Stimulated activated CD4-positive, alpha-beta T cell treated with anti-CD3 and anti-CD28 coated beads, Interleukin-12 subunit alpha, Interleukin-12 subunit beta, amount 100 ng/mL, for 4 hours (primary cell): ENCODE data around the gene SYNGR4.

Experiments used
- DNase-seq: peaks from one replicate; pipeline ENCODE4 v3.0.0-alpha.2; 2020

The SYNGR4 gene

DNA sequence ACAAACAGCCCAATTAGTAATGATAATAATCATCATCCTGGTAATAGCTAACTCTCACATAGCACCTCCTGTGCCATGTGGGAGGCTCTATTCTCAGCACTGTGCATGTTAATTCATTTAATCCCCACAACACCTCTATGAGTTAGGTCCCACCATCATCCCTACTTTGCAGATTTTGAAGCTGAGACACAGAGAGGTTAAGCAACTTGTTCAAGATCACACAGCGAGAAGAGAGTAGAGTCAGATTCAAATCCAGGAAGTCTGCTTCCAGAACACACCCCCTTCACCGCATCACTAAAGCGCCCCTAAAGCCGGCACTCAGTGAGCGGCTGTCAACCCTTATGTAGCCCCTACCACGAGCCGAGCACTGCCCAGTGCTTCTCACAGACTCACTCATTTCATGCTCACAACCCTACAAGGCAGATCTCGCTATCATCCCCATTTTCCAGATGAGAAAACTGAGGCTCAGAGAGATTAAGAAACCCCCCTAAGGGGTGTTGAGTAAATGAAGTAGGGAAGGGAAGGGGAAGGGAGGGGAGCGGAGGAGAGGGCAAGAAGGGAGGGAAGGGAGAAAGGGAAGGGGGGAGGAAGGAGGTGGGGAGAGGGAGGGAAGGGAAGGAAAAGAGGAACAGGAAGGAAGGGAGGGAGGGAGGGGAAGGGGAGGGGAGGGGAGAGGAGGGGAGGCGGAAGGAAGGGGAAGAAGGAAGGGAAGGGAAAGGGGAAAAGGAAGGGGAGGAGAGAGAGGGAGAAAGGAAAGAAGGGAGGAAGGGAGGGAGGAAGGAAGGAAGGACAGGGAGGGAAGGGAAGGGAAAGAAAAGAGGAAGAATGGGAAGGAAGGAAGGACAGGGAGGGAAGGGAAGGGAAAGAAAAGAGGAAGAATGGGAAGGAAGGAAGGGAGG is 22.4 kb upstream of the SYNGR4 start:
- no peak for DNase-seq

DNA sequence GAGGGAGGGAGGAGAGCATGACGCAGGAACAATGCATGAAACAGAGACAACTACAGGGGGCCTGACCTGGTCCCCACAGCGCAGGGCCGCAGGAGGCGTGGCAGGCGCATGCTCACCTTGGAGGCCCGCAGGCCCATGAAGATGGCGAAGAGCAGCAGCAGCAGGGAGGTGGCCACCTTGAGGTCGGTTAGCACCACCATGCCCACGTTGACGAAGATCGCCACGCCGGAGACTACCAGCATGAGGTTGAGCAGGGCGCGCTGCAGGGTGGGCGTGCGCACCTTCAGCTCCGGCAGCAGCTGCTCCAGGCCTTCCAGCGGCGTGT is 21.8 kb upstream of the SYNGR4 start:
- DNase-seq = no peak

DNA sequence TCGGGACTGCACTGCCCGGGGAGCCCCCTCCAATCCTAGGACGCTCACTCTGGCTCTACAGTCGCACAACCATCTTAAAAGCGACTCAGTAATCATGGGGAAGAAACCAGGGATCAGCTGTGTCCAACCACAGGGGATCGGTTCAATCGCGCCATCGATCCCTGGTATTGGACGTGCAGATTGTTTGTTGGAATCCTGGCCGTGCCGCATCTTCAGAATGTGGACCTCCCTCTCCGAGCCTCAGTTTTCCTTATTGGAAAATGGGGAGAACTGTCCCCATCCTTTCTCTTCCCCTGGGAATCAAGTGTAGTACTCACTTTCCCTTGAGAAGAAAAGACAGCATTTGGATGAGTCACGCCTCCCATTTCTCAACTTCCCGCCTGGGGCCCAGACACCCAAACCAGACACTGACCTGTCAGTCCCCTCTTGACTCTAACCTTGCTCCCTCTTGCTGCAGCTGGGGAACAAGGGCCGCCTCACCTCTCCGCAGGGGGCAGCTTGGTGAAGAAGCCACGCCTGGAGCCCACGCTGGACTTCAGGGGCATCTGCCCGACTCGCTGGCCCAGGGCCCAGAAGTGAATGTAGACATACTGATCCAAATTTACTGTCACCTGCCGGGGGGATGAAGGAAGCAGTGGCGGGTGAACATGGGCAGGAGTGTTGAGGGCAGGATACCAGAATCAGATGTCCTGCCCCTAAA is 21.2 kb upstream of the SYNGR4 start:
- DNase-seq = no peak

- no peak for DNase-seq
Measured at GRCh38 chr19:48344892-48345291, 19.3 kb upstream of the SYNGR4 start.

DNA sequence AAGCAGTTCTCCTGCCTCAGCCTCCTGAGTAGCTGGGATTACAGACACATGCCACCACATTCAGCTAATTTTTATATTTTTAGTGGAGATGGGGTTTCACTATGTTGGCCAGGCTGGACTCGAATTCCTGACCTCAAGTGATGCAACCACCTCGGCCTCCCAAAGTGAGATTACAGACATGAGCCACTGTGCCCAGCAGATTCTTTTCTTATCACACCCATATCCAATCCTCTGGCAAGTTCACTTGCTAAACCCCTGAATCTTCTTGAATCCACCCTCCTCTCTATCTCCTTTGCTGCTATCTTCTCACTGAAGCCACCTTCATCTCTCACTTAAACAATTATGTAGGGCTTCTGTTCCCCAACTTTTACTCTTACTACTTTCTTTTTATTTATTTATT is 18.0 kb upstream of the SYNGR4 start:
- DNase-seq = no peak

DNA sequence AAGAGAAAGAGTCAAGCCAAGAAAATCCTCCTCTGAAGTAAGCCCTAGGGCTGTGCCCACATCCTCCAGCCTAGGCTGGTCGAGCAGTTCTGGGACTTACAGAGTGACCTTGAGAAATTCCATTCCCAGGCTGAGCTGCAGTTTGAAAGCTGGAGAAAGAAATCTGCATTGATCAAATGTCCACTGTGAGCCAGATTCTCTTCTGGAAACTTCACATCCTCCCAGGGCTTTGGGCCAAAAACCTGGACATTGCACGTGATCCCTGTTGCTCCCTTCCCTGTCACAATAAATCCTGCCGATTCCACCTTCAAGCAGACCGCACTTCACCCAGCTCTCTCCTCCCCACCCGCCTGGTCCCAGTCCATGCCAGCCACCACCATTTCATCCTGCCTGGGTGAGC is 16.1 kb upstream of the SYNGR4 start:
- DNase-seq = no peak

DNA sequence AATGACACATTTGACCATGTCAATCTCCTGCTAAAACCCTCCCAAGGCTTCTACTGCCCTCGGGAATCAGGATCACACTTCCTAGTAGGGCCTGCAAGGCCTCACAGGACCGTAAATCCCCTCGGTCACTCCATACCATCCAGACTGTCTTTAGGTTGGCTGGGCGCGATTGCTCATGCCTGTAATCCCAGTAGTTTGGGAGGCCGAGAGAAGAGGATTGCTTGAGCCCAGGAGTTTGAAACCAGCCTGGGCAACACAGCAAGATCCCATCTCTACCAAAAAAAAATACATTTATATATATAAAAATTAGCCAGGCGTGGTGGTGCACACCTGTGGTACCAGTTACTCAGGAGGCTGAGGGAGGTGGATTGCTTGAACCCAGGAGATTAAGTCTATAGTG is 15.4 kb upstream of the SYNGR4 start:
- no peak for DNase-seq

GRCh38 chr19:48350856-48351255 is 13.3 kb upstream of the SYNGR4 start:
- no peak for DNase-seq

DNA sequence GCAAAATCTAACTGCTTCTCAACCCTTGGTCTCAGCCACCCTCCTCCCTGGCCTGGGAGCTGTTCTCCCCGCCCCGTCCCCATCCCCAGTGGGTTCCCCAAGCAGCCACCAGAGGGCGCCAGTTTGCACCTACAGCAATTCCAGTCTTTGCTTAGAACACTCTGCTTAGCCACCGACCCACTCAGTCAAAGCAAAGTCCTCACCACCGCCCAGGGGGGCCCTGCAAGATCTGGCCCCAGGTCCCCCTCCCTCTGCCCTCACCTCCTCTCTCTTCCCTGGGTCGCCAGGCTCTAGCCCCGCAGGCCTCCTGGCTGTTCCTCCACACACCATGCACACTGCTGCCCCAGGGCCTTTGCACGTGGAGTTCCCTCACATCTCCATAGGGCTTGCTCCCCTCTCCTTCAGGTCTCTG is 12.8 kb upstream of the SYNGR4 start:
- DNase-seq = peak; percentile 80

- DNase-seq = no peak
Measured at GRCh38 chr19:48353677-48354076, 10.5 kb upstream of the SYNGR4 start.

DNA sequence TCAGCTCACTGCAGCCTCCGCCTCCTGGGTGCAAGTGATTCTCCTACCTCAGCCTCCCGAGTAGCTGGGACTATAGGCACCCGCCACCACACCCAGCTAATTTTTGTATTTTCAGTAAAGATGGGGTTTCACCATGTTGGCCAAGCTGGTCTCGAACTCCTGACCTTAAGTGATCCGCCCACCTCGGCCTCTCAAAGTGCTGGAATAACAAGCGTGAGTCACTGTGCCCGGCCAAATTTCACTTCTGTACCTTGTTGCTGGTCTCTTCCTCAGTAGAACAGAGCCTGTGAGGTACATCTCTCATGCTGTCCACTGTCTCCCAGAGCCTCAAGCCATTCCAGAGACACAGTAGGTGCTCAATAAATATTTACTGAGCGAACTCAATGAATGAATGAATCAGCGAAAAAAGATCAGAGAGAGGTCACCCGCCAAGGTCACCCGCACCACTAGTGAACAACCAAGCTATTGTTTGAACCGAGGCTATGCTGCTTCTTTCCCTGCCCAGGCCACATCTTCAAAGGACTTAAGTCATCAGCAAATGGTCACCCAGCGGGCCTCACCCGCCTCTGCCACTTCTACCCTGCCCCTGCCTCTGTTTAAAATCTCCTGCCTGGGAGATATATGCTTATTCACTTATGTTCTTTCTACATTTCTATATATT is 9.7 kb upstream of the SYNGR4 start:
- no peak for DNase-seq

GRCh38 chr19:48355365-48355954 is 8.7 kb upstream of the SYNGR4 start:
- DNase-seq = no peak

GRCh38 chr19:48359123-48359522 is 5.0 kb upstream of the SYNGR4 start:
- no peak for DNase-seq

- DNase-seq = no peak
Measured at GRCh38 chr19:48361912-48362311, 2.3 kb upstream of the SYNGR4 start.

DNA sequence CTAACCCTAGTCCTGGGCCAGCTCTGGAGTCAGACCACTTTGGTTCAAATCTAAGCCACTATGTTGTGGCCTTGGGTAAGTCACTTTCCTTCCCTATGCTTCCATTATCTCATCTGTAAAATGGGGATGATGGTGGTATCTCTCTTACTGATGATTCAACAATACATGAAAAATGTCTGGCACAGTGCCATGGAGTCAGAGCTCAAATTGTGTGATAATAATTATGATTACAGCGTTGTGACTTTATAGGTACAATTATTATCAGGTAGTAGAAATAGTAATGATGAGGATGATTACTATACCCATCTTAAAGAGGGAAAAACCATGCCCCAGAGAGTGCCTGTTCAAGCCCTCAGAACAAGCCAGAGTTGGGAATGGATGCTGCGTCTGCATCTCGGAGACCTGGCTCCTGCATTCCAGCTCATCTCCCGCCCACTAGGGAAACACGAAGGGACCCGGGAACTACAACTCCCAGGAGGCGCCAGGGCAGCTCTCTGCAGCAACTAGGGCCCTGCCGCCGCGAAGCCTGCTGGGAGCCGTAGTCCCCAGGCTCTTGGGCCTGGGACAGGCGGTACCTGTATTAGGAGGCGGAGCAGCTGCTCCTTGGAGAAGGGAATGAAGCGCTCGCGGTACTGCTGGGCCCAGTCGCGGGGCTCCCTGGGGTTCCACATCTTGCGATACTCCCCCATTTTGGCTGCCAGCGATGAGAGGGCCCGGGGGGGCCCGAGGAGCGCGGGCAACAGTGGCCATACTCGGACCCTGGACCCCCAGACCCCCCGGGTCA is 1.3 kb upstream of the SYNGR4 start:
- DNase-seq = peak; percentile 86

DNA sequence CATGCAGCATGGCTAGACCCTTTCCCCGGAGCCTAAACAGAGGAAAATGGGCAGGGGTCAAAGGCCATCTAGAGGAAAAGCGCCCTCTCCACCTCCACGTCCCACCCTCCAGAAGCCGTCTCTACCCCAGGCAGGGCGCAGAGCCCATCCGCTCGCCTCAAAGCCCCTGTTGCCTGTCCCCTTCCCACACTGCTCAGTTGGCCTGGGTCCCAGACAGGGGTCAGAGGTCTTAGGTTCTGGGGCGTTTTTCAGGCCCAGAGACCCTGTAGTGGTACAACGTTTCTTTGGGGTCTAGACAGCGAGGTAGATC is 712 bp upstream of the SYNGR4 start:
- DNase-seq = peak; percentile 25

- DNase-seq = no peak
Measured at GRCh38 chr19:48364598-48365348, 606 bp downstream of the SYNGR4 start.

GRCh38 chr19:48365602-48366001 is 1.4 kb downstream of the SYNGR4 start:
- no peak for DNase-seq

DNA sequence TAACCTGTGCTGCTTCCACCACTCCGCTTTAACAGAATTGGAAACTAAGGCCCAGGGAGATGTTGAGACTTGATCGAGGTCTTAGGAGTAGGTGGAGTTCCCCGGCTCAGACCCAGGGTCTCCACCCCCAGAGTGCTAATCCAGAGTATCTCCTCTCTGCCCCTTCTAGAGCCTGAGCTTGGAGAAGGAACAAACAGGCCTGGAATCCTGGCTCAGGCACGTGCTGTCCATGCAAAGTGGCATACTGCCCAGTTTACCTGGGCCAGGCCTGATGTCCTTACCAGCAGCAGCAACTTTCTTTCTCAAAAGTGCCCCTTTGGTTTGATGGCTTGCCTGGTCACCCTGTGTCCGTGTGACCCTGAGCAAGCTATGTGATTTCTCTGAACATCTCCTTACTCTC is 3.7 kb downstream of the SYNGR4 start:
- no peak for DNase-seq

DNA sequence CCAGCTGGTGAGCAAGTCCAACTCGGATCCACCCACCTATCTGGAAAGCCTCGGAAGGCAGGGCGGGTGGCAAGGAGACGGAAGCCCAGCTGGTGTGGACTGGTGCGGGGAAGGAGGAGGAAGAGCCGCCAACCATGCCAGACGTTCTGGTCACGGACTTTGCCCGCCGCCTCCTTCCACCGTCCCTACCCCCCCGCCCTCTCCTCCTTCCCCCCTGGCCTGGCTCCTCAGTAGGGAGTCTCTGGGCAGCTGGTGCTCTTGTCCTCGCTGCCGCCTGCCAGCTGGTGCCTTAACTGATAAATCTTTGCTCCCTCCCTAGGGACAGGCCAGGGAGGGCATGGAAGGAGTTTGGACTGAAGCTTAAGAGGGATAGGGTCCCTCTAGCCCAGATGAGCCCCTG is 4.8 kb downstream of the SYNGR4 start:
- DNase-seq = no peak

DNA sequence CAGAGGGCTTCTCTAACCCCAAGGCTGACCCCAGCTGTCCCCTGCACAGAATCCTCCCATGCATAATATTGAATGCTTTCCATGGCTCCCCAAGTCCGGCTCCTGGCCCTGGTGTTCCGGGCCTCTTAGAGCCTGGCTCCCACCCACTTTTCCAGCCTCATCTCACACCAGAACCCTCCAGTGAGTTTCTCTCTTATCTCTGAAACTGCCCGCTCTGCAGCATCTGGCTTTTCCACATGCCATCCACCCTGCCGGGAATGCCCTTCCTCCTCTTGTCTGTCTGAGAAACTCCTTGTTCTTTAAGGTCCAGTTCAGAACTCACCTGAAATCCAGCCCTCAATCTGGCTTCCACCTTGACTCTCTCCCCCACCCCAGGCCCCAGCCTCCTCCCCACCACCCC is 6.8 kb downstream of the SYNGR4 start:
- DNase-seq = no peak

- DNase-seq = no peak
Measured at GRCh38 chr19:48371367-48371766, 7.2 kb downstream of the SYNGR4 start.
